GM21717 (cell line): ENCODE results near the gene CD247.

Source experiments
- ATAC-seq: cut with Tn5 transposase; IDR thresholded peaks from one replicate; pipeline ENCODE4 v1.9.1; 2021; ENCODE audit warnings: mild to moderate bottlenecking, moderate library complexity; ENCODE audit not compliant: unreplicated experiment

CD247 gene

GRCh38 chr1:167440776-167441175 is 77.6 kb downstream of the CD247 start:
- no peak for ATAC-seq

- ATAC-seq = no peak
Observed at GRCh38 chr1:167440345-167440744, 78.0 kb downstream of the CD247 start.

- no peak for ATAC-seq
Observed at GRCh38 chr1:167439301-167439988, 78.9 kb downstream of the CD247 start.

- ATAC-seq = no peak
Observed at GRCh38 chr1:167438171-167439138, 79.9 kb downstream of the CD247 start.

- ATAC-seq = no peak
Observed at GRCh38 chr1:167435484-167435883, 82.8 kb downstream of the CD247 start.

GRCh38 chr1:167434306-167434705 is 84.0 kb downstream of the CD247 start:
- no peak for ATAC-seq

- no peak for ATAC-seq
Observed at GRCh38 chr1:167433884-167434283, 84.4 kb downstream of the CD247 start.

- ATAC-seq = no peak
Observed at GRCh38 chr1:167432780-167433179, 85.5 kb downstream of the CD247 start.

GRCh38 chr1:167431909-167432650 is 86.2 kb downstream of the CD247 start:
- ATAC-seq = no peak

GRCh38 chr1:167431261-167431908 is 86.9 kb downstream of the CD247 start:
- ATAC-seq = no peak

- no peak for ATAC-seq
Observed at GRCh38 chr1:167430849-167431242, 87.5 kb downstream of the CD247 start.

GRCh38 chr1:167430134-167430848 is 88.0 kb downstream of the CD247 start:
- no peak for ATAC-seq

GRCh38 chr1:167429612-167430011 is 88.7 kb downstream of the CD247 start:
- no peak for ATAC-seq

GRCh38 chr1:167428395-167428794 is 89.9 kb downstream of the CD247 start:
- no peak for ATAC-seq

GRCh38 chr1:167427848-167428247 is 90.5 kb downstream of the CD247 start:
- no peak for ATAC-seq

- no peak for ATAC-seq
Observed at GRCh38 chr1:167426716-167427115, 91.6 kb downstream of the CD247 start.

- no peak for ATAC-seq
Observed at GRCh38 chr1:167425482-167425881, 92.8 kb downstream of the CD247 start.

- ATAC-seq = no peak
Observed at GRCh38 chr1:167423684-167424619, 94.4 kb downstream of the CD247 start.

GRCh38 chr1:167420510-167420909 is 97.8 kb downstream of the CD247 start:
- no peak for ATAC-seq
